Stomach (tissue), 9 donors: ENCODE data around the gene ZNF628. TPM values are rescaled to one million over a fixed set of nuclear protein-coding genes. Genes with fewer than 3 reads are reported as not detected.

Source experiments
- DNase-seq, 2 donors: peaks; one replicate each; pipeline versions ENCODE4 v3.0.0 to v3.0.0-alpha.2; 2013 to 2019
- H3K27ac ChIP-seq, 5 donors: fragments of 200-600 bp in 4 of 5; sonication (generic) in 4 of 5; one replicate each; pipeline ENCODE4 v1.5.1; 2013 to 2019; ENCODE audit warnings: mild to moderate bottlenecking in 1 of 5, moderate library complexity in 1 of 5
- H3K27me3 ChIP-seq, 3 donors: fragments of 200-600 bp; sonication (generic); one replicate each; pipeline ENCODE4 v1.5.1; 2017 to 2019; ENCODE audit warnings: mixed run types in 1 of 3
- H3K36me3 ChIP-seq, 4 donors: fragments of 200-600 bp; sonication (generic); 1 replicate in 3 of 4; 2 replicates in 1 of 4; pipeline ENCODE4 v1.5.1; 2016 to 2019
- H3K4me1 ChIP-seq, 4 donors: fragments of 200-600 bp; sonication (generic); one replicate each; pipeline ENCODE4 v1.5.1; 2016 to 2019
- H3K4me3 ChIP-seq, 4 donors: fragments of 200-600 bp; sonication (generic) in 3 of 4; one replicate each; pipeline ENCODE4 v1.5.1; 2016 to 2019; ENCODE audit warnings: mild to moderate bottlenecking in 1 of 4
- H3K9me3 ChIP-seq, 4 donors: fragments of 200-600 bp; sonication (generic); one replicate each; pipeline ENCODE4 v1.5.1; 2016 to 2019
- CTCF ChIP-seq, 7 experiments: fragments of 450-650 bp in 4 of 7; fragments of 200-600 bp in 3 of 7; sonication (generic) in 3 of 7; IDR thresholded peaks; one replicate each; pipeline ENCODE4 v1.5.1; 2016 to 2019; ENCODE audit warnings: antibody characterized with exemption in 7 of 7, control low read depth in 2 of 7, mild to moderate bottlenecking in 1 of 7
- EP300 ChIP-seq: sonication (generic); formaldehyde crosslinking; IDR thresholded peaks from one replicate; pipeline ENCODE4 v1.6.1; 2017; ENCODE audit warnings: antibody characterized with exemption
- POLR2A ChIP-seq, 4 donors: fragments of 450-650 bp; IDR thresholded peaks; one replicate each; pipeline ENCODE4 v1.6.1; 2016; ENCODE audit warnings: antibody characterized with exemption in 4 of 4, control low read depth in 2 of 4, mild to moderate bottlenecking in 1 of 4, moderate library complexity in 1 of 4
- POLR2AphosphoS5 ChIP-seq, 3 donors: sonication (generic); formaldehyde crosslinking; IDR thresholded peaks; one replicate each; pipeline ENCODE4 v1.6.1; 2016; ENCODE audit warnings: antibody characterized with exemption in 3 of 3
- WGBS, 5 donors: extraction: QIAGEN DNeasy Blood & Tissue Kit in 3 of 5; methylation state at CpG; one replicate each; pipeline versions ENCODE4 v1.1.5 to v1.1.7; 2013 to 2018; 5-methylcytosine and 5-hydroxymethylcytosine counted together
- intact Hi-C: fragments of 100-400 bp; cut with DNase I; formaldehyde crosslinking; loops from one replicate; pipeline ENCODE4 v1.15.1; 2023; ENCODE audit warnings: low total_unique reads
- polyA plus RNA-seq, 3 donors: library from polyadenylated mRNA; stranded (reverse); fragments of 200-250 nt; gene quantifications; one replicate each; pipeline ENCODE4 v1.2.3, GENCODE V29; 2013
- total RNA-seq, 5 donors: library from RNA; depleted of rRNA; stranded (reverse); fragments of >200 nt; gene quantifications; one replicate each; pipeline versions ENCODE4 v1.1.0 to v1.2.3, GENCODE V29; 2014 to 2016
- donor health status: healthy with polysubstance abuse.
- donor health status: Bipolar disorder and iron deficiency.
- donor health status: healthy.

Gene ZNF628
- total and polyA plus RNA-seq, 8 donors, result 0.58 to 16.1 (median 5.0) TPM

GRCh38 chr19:55461259-55461973, 15.0 kb upstream of the ZNF628 start, which contains the start of gene ISOC2:
Gene ISOC2 (minus strand): TSS chr19:55461642. CDS start chr19:55456486, 5,156 bp downstream.
- TF ChIP-seq POLR2AphosphoS5 (IDR thresholded peaks at IDR 0.05), result peak; percentile 4 to 71 (median 71)
- TF ChIP-seq CTCF (IDR thresholded peaks at IDR 0.05), result no peak
- no peak for TF ChIP-seq EP300
- TF ChIP-seq POLR2A (IDR thresholded peaks at IDR 0.05), result no peak
- no peaks in the 10 kb centered on the region for H3K9me3 ChIP-seq
- H3K27ac ChIP-seq, result peak within 1 kb of the TSS; percentile 91 to 96 (median 94)
- H3K4me3 ChIP-seq, result peak within 1 kb of the TSS; percentile 76 to 85 (median 82)
- H3K4me1 ChIP-seq, result peaks cover 17 to 31% (median 28%) of the 10 kb centered on the region in 4 donors
- 0 to 7% (median 1%) methylated on average over 35 to 54 of the region's 54 CpGs for WGBS, 5 donors
- intact Hi-C loops, result no loop called here
- peak; percentile 100 for DNase-seq
- H3K27me3 ChIP-seq, result no peaks in the 10 kb centered on the region
- H3K36me3 ChIP-seq, result peaks cover 0 to 7% (median 4%) of the 10 kb centered on the region in 4 donors

DNA sequence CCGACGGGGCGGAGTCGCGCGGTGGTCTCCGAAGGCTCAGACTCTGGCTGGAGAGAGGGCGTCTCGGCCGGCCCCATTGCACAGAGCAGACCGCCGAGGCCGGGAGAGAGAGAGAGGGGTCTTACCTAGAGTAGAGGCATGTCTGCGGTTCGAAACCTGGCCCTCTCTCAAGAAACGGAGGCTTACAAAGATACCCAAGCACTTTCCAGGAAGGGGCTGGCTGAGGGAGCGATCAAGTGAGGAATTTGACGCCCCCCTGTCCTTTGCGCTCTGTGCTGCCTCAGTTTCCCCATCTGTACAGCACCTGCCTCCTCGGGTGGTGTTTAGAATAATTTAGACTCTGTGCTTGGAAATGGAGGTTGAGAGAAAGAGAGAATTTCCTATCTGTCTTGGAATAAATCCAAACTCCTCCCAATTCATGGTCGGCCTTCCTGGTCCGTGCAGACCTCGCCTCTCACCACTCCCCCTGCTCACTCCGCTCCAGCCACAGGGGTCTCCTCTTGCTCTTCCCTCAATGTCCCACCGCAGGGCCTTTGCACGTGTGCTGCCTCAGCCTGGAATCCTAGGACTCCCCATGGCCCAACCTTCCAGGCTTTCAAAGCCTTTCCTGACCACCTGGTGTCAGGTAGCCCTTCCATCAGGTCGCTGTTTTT, 14.3 kb upstream of the ZNF628 start:
- peaks cover 0 to under 1% (median 0%) of the 10 kb centered on the region in 4 donors for H3K36me3 ChIP-seq
- H3K4me3 ChIP-seq, result peak overlapping the region; percentile 76 to 85 (median 82)
- H3K27ac ChIP-seq, result peak overlapping the region; percentile 67 to 96 (median 94)
- intact Hi-C loops, result no loop called here
- WGBS, 5 donors, result 11 to 21% (median 12%) methylated on average over 16 to 27 of the region's 27 CpGs
- TF ChIP-seq POLR2AphosphoS5 (IDR thresholded peaks at IDR 0.05) (peak in 1 of 3 donors; percentile 52), CTCF (IDR thresholded peaks at IDR 0.05) (no peak), POLR2A (IDR thresholded peaks at IDR 0.05) (no peak), EP300 (no peak)
- H3K4me1 ChIP-seq, result peaks cover 17 to 31% (median 28%) of the 10 kb centered on the region in 4 donors
- no peaks in the 10 kb centered on the region for H3K9me3 ChIP-seq
- DNase-seq, result peak in 1 of 2 donors; percentile 82
- H3K27me3 ChIP-seq, result no peaks in the 10 kb centered on the region

DNA sequence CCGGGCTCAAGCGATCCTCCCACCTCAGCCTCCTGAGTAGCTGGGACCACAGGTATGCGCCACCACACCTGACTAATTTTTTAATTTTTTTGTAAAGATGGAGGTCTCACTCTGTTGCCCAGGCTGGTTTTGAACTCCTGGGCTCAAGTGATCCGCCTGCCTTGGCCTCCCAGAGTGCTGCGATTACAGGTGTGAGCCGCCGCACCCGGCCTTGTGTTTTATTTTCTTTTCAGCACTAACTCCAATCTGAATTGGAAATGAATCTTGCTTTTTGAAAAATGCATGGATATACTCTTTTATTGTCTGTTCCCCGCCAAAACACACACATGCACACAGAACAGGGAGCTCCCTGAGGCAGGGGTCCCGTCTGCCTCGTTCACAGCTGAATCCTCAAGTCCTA, 13.7 kb upstream of the ZNF628 start:
- H3K4me3 ChIP-seq, result peak overlapping the region in 1 of 4 donors; percentile 76
- no peak for TF ChIP-seq POLR2A (IDR thresholded peaks at IDR 0.05)
- TF ChIP-seq EP300, result no peak
- TF ChIP-seq CTCF (IDR thresholded peaks at IDR 0.05), result no peak
- TF ChIP-seq POLR2AphosphoS5 (IDR thresholded peaks at IDR 0.05), result no peak
- WGBS, 5 donors, result 80 to 83% (median 82%) methylated on average over 11 of the region's 11 CpGs
- intact Hi-C loops, result no loop called here
- no peak overlapping the region for H3K27ac ChIP-seq
- H3K4me1 ChIP-seq, result peaks cover 17 to 34% (median 33%) of the 10 kb centered on the region in 4 donors
- H3K36me3 ChIP-seq, result no peaks in the 10 kb centered on the region
- DNase-seq, result no peak
- no peaks in the 10 kb centered on the region for H3K9me3 ChIP-seq
- H3K27me3 ChIP-seq, result no peaks in the 10 kb centered on the region

- no peaks in the 10 kb centered on the region for H3K9me3 ChIP-seq
- no peak for TF ChIP-seq CTCF (IDR thresholded peaks at IDR 0.05)
- TF ChIP-seq POLR2A (IDR thresholded peaks at IDR 0.05), result no peak
- no peak for TF ChIP-seq EP300
- no peak for TF ChIP-seq POLR2AphosphoS5 (IDR thresholded peaks at IDR 0.05)
- no peak overlapping the region for H3K4me3 ChIP-seq
- DNase-seq, result no peak
- H3K36me3 ChIP-seq, result no peaks in the 10 kb centered on the region
- no peaks in the 10 kb centered on the region for H3K27me3 ChIP-seq
- intact Hi-C loops, result no loop called here
- H3K27ac ChIP-seq, result no peak overlapping the region
- 64 to 77% (median 74%) methylated on average over 10 to 15 of the region's 15 CpGs for WGBS, 5 donors
- H3K4me1 ChIP-seq, result peaks cover 17 to 39% (median 38%) of the 10 kb centered on the region in 4 donors
Observed at GRCh38 chr19:55463583-55464031, 12.8 kb upstream of the ZNF628 start.
